HG02943 (cell line): ENCODE measurements around the gene MAGEE1.

Experiments used
- ATAC-seq: cut with Tn5 transposase; IDR thresholded peaks from one replicate; pipeline ENCODE4 v1.9.1; 2021; ENCODE audit warnings: mild to moderate bottlenecking, low read depth, moderate library complexity; ENCODE audit not compliant: unreplicated experiment

MAGEE1 gene, protein sequence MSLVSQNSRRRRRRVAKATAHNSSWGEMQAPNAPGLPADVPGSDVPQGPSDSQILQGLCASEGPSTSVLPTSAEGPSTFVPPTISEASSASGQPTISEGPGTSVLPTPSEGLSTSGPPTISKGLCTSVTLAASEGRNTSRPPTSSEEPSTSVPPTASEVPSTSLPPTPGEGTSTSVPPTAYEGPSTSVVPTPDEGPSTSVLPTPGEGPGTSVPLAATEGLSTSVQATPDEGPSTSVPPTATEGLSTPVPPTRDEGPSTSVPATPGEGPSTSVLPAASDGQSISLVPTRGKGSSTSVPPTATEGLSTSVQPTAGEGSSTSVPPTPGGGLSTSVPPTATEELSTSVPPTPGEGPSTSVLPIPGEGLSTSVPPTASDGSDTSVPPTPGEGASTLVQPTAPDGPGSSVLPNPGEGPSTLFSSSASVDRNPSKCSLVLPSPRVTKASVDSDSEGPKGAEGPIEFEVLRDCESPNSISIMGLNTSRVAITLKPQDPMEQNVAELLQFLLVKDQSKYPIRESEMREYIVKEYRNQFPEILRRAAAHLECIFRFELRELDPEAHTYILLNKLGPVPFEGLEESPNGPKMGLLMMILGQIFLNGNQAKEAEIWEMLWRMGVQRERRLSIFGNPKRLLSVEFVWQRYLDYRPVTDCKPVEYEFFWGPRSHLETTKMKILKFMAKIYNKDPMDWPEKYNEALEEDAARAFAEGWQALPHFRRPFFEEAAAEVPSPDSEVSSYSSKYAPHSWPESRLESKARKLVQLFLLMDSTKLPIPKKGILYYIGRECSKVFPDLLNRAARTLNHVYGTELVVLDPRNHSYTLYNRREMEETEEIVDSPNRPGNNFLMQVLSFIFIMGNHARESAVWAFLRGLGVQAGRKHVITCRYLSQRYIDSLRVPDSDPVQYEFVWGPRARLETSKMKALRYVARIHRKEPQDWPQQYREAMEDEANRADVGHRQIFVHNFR

DNA sequence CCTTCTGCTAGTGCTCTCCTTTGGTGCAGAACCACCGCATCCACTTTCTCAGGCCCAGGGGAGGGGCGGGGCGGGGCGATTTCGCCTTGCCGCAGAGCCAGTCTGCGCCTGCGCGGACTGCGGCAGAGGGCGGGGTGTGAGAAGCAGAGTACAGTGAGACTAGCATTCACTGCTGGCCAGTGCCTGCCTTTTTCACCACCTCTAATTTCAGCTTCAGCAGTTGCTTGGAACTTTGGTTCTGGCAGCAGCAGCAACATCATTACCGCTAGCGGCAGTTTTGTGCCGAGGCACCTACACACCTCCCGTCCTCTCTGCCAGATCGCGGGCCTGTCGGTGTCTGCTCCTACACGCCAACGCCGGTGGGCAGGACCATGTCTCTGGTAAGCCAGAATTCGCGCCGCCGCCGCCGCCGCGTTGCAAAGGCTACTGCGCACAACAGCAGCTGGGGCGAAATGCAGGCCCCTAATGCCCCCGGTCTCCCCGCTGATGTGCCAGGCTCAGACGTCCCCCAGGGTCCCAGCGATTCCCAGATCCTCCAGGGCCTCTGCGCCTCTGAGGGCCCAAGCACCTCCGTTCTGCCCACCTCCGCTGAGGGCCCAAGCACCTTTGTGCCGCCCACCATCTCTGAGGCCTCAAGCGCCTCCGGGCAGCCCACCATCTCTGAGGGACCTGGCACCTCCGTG is at the start of gene MAGEE1:
Gene MAGEE1, plus strand, starts transcription at position 151 of the 683 bp plus-strand sequence. Its CDS starts 221 bp downstream, at position 372.
- ATAC-seq, result peak; percentile 78

DNA sequence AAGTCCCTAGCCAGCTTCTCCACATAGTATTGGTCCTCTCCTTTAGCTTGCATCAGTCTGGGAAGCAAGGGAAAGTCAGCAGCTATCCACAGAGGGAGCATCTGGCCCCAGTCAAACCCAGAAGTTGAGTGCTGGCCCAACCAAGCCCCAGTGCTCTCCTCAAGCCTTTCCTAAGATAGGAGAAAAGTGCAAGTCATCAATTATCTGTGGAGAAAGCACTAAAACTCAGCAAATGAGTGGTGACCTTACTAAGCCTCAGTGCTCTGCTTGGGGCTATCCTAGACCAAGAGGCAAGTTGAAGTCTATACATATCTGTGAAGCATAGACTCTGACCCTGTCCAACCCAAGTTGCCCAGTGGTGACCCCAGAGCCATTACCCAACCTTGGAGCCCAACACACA is 28.5 kb upstream of the MAGEE1 start:
- no peak for ATAC-seq

DNA sequence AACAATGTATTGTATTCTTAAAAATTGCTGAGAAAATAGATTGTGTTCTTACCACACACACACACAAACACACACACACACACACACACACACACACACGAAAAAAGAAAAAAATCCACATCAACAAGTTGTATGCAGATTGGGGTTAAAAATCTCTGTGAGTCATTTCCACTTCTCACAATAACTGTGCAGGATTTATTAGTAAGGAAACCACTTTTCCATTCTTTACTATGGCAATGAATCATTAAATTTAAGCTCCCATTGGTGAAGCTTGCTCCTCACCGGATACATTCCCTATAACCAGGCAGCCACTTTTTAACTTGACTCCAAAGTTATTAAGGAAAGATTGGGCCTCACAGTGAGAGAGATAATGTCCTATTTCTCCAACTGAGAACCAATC is 19.7 kb upstream of the MAGEE1 start:
- ATAC-seq, result no peak

DNA sequence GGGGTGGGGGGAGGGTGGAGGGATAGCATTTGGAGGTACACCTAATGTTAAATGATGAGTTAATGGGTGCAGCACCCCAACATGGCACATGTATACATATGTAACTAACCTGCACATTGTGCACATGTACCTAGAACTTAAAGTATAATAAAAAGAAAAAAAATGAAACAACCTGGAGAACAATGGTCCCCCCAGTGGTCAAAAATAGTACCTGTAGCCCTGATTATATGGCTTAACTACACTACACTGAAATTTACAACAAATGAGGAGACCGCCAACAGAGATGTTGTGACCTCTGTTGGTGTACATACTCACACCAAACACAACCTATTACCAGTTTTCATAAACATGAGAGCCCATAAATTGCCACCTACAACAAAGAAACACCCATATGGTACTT is 7.3 kb upstream of the MAGEE1 start:
- ATAC-seq, result no peak

DNA sequence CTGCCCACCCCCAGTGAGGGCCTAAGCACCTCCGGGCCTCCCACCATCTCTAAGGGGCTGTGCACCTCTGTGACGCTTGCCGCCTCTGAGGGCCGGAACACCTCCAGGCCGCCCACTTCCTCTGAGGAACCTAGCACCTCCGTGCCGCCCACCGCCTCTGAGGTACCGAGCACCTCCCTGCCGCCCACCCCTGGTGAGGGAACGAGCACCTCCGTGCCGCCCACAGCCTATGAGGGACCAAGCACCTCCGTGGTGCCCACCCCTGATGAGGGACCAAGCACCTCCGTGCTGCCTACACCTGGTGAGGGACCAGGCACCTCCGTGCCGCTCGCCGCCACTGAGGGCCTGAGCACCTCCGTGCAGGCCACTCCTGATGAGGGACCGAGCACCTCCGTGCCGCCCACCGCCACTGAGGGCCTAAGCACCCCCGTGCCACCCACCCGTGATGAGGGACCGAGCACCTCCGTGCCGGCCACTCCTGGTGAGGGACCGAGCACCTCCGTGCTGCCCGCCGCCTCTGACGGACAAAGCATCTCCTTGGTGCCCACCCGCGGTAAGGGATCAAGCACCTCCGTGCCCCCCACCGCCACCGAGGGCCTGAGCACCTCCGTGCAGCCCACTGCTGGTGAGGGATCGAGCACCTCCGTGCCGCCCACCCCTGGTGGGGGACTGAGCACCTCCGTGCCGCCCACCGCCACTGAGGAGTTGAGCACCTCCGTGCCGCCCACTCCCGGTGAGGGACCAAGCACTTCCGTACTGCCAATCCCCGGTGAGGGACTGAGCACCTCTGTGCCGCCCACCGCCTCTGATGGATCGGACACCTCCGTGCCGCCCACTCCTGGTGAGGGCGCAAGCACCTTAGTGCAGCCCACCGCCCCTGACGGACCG is 977 bp downstream of the MAGEE1 start:
- ATAC-seq, result peak; percentile 53

DNA sequence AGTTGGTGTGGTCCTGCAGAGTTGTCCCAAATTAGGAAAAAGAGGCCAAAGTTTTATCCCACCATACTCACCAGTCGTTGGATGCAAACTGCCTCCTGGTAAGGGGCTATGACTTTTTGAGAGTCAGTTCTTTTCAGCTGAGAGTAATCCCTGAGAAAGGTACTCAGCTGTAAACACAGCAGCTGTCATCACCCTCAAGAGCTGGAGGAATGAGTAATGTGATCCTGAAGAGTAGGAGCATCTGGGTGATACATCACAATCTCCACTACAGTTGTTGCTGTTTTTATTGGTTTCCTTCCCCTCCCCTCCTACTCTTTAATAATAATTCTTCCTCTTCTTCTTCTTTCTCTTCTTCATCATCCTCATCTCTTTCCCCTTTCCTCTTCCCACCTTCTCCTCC is 5.7 kb downstream of the MAGEE1 start:
- no peak for ATAC-seq

DNA sequence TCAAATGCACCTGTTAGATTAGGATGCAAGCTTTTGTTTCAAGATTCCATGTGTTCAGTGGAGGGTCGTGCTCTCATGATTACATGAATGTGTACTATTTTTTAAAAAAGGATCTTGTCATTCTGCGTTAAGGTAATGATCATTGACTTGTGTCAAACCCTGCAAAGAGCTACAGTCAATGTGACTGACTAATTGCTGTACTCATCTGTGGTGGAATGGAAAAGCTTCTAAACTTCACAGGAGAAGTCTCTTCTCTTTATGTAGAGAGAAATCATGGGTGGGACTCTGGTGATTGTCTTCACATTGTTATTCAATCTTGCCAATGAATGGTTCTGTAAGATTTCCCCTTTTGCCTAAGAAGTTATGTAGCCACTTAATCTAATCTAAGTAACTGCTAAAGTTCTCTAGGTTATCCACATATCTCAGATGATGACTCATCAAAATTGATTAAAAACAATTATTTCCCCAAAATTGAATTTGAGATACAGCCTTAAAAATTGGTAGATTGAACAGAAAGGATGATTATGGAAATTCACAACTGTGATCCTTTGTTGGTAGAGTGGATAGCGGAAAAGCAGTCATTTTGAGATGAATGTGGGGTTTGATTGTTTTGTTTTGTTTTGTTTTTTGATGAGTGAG is 6.7 kb downstream of the MAGEE1 start:
- no peak for ATAC-seq

DNA sequence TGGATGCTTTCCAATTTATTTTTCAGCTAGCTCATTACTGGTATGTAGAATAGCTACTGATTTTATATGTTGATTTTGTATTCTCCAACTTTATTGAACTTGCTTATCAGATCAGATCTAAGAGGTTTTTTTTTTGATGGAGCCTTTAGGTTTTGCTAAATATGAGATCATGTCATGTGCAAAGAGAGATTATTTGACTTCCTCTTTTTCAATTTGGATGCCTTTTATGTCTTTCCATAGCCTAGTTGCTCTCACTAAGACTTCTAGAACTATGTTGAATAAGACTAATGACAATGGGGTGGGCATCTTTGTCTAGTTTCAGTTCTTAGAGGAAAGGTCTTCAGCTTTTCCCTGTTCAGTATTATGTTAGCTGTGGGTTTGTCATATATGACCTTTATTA is 11.7 kb downstream of the MAGEE1 start:
- no peak for ATAC-seq

DNA sequence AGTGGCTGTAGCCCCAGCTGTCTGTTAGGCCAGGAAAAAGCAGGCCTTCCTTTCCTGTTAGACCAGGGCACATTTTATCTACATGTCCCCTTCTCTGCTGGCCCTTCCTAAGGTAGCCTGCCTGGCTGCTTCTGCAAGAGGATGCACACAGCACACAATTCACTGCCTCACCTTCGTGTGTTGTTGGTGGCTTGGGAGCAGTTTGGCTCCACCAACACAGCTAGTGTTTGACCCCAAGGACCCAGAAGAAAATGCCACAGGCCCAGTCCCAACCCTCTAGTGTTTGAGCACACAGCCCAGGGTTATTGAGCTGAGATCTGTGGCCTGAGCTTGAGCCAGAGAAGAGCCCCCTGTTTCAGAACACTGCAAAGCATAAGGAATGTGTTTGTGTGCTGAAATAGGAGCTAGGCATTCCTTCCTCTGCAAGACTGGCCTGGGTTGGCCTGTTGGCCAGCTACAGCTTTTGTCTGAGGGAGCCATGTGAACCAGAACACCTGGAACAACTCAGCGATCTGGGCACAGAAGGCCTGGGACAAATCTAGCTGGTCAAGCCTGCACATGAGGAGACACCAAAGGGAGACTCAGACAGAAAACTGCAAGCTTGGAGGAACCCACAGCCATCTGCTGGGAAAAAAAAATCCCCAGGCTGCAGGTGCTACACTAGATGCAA is 26.4 kb downstream of the MAGEE1 start:
- no peak for ATAC-seq

DNA sequence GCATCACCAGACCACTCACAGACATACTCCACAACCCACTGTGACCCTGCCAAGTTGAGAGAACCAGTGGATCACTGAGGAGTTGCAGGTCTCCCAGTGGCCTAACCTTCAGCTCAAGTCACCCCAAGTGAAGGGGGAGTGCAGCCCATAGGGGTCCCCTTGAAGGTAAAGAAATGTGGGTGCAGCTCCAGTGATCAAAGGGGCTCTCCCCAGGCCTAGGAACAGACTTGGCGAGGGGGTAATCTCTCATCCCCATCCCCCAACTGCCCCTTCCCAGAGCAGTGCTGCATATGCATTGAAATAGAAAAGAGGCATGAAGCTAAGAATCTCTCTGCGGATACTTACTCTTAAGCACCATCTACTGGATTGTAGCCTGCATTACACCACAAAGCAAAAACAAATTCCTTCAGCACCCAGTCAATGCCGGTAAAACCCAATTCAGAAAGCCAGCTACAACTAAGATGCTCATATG is 27.0 kb downstream of the MAGEE1 start:
- no peak for ATAC-seq

DNA sequence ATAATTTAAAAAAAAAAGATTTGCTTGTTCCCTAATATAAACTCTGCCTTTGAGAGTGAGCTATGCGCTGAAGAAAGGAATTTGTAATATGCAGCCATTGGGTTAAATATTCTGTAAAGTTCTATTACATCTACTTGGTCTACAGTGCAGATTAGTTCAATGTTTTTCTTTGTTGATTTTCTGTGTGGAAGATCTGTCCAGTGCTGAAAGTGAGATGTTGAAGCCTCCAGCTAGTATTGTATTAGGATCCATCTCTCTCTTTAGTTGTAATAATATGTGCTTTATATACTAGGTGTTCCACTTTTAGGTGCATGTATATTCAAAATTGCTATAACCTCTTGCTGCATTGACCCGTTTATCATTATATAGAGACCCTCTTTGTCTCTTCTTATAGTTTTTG is 49.8 kb downstream of the MAGEE1 start:
- no peak for ATAC-seq
